SU-DHL-6 (cell line): ENCODE data around the gene PDZD4.

Experiments
- H2AFZ ChIP-seq: fragments of 200-600 bp; sonication (generic); 2 replicates; pipeline ENCODE4 v1.6.1; 2014; ENCODE audit warnings: low read depth, mild to moderate bottlenecking, moderate library complexity, mixed read lengths, antibody characterized with exemption, low read length; ENCODE audit not compliant: severe bottlenecking
- H3F3A ChIP-seq: fragments of 200-600 bp; shearing (Covaris generic); 2 replicates; pipeline ENCODE4 v1.6.0; 2016; ENCODE audit warnings: antibody characterized with exemption, mild to moderate bottlenecking; ENCODE audit not compliant: insufficient read depth
- H3K27ac ChIP-seq: fragments of 200-600 bp; sonication (generic); 2 replicates; pipeline ENCODE4 v1.5.1; 2016; ENCODE audit warnings: low read depth, mild to moderate bottlenecking, low read length, moderate library complexity, mixed read lengths
- H3K27me3 ChIP-seq: fragments of 200-600 bp; sonication (generic), shearing (Covaris generic); 2 replicates; pipeline ENCODE4 v1.6.0; 2014; ENCODE audit warnings: mild to moderate bottlenecking, low read length
- H3K36me3 ChIP-seq: fragments of 200-600 bp; sonication (generic); 2 replicates; pipeline ENCODE4 v1.6.1; 2014; ENCODE audit warnings: mild to moderate bottlenecking, low read length, mixed read lengths
- H3K4me2 ChIP-seq: fragments of 300-600, 200-600 bp; shearing (Covaris generic), sonication (generic); 2 replicates; pipeline ENCODE4 v1.6.0; 2014; ENCODE audit warnings: low read length, low read depth, mild to moderate bottlenecking; ENCODE audit not compliant: poor library complexity, severe bottlenecking
- H3K4me3 ChIP-seq: fragments of 200-600 bp; sonication (generic); 2 replicates; pipeline ENCODE4 v1.5.1; 2014; ENCODE audit warnings: antibody characterized with exemption, low read length, mild to moderate bottlenecking, mixed read lengths; ENCODE audit not compliant: insufficient read depth, poor library complexity, severe bottlenecking
- H3K79me2 ChIP-seq: fragments of 200-600 bp; sonication (generic); 2 replicates; pipeline ENCODE4 v1.6.1; 2014; ENCODE audit warnings: mild to moderate bottlenecking, low read length, moderate library complexity; ENCODE audit not compliant: insufficient read depth
- H3K9ac ChIP-seq: fragments of 200-600 bp; sonication (generic); 2 replicates; pipeline ENCODE4 v1.7.0; 2014; ENCODE audit warnings: mild to moderate bottlenecking, low read length
- H3K9me2 ChIP-seq: fragments of 200-600 bp; sonication (generic); replicated peaks from 2 replicates; pipeline ENCODE4 v1.6.1; 2014; ENCODE audit warnings: low read length; ENCODE audit not compliant: insufficient read depth
- H3K9me3 ChIP-seq: fragments of 200-600 bp; sonication (generic); 2 replicates; pipeline ENCODE4 v1.6.1; 2014; ENCODE audit warnings: low read length, mixed read lengths; ENCODE audit not compliant: insufficient read depth
- H4K20me1 ChIP-seq: fragments of 200-600 bp; sonication (generic); 2 replicates; pipeline ENCODE4 v1.6.1; 2014; ENCODE audit warnings: low read depth, mild to moderate bottlenecking, antibody characterized with exemption, low read length, moderate library complexity, mixed read lengths
- CTCF ChIP-seq: fragments of 200-600 bp; sonication (generic); IDR thresholded peaks from one replicate; pipeline ENCODE4 v1.5.1; 2017; ENCODE audit warnings: antibody characterized with exemption, mild to moderate bottlenecking, low read length, moderate library complexity; ENCODE audit not compliant: insufficient read depth, poor library complexity, severe bottlenecking
- EZH2phosphoT487 ChIP-seq: fragments of 200-600 bp; sonication (generic), shearing (Covaris generic); conservative IDR thresholded peaks from 2 replicates; pipeline ENCODE4 v1.6.1; 2018; ENCODE audit warnings: mild to moderate bottlenecking, antibody characterized with exemption, low read length, moderate library complexity, mixed read lengths

Gene PDZD4

DNA sequence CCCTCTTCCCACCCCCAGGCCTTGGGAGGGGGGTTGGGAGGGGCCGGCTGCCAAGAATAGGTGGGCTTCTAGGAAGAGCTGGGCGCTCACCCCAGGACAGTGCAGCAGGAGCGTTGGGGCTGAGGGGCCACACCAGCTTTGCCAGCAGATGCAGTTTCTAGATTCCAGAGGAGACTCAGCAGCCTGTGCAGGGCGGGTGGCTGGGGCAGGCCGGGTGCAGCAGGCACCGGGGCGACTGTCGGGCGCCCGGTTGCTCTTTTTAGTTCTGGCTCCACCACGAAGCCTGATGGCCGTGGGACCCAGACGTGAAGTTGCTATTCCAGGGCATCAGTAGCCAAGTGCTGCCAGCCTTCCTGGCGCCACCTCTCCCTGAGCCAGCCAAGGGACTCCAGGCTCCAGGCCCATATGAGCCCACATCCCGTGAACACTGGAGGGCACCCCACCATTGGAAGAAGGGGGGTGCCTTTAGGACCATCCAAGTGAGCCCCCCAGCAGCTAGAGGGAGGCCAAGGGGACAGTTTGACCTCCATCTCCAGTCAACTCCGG, 30.1 kb downstream of the PDZD4 start:
- H3K36me3 ChIP-seq: no peaks in the 10 kb centered on the region
- H4K20me1 ChIP-seq: no peaks in the 10 kb centered on the region
- H2AFZ ChIP-seq: no peak overlapping the region

GRCh38 chrX:153799326-153799725, 31.0 kb downstream of the PDZD4 start:
- no peak overlapping the region for H3K27ac ChIP-seq
- no peak for TF ChIP-seq EZH2phosphoT487
- TF ChIP-seq CTCF: no peak
- H3K36me3 ChIP-seq: no peaks in the 10 kb centered on the region

More for the DNA sequence above, 30.1 kb downstream of the PDZD4 start:
- TF ChIP-seq EZH2phosphoT487 (no peak), CTCF (no peak)
- H3K4me3 ChIP-seq: no peak overlapping the region
- H3K27me3 ChIP-seq: no peaks in the 10 kb centered on the region
- H3K9me2 ChIP-seq: no peaks in the 10 kb centered on the region
- H3K9me3 ChIP-seq: no peaks in the 10 kb centered on the region
- H3F3A ChIP-seq: no peaks in the 10 kb centered on the region
- H3K9ac ChIP-seq: no peak overlapping the region
- no peak overlapping the region for H3K27ac ChIP-seq
- peaks cover 4% of the 10 kb centered on the region for H3K79me2 ChIP-seq
- no peak overlapping the region for H3K4me2 ChIP-seq

GRCh38 chrX:153797415-153798015, 32.8 kb downstream of the PDZD4 start:
- TF ChIP-seq CTCF (no peak), EZH2phosphoT487 (no peak)
- Histone ChIP-seq H3K27ac (no peak overlapping the region), H3K27me3 (no peaks in the 10 kb centered on the region), H3K9me3 (no peaks in the 10 kb centered on the region), H3F3A (no peaks in the 10 kb centered on the region), H3K36me3 (no peaks in the 10 kb centered on the region), H4K20me1 (no peaks in the 10 kb centered on the region), H3K4me2 (no peak overlapping the region), H3K9me2 (no peaks in the 10 kb centered on the region), H2AFZ (no peak overlapping the region), H3K9ac (no peak overlapping the region), H3K79me2 (peaks cover 26% of the 10 kb centered on the region), H3K4me3 (no peak overlapping the region)

More at GRCh38 chrX:153799326-153799725, 31.0 kb downstream of the PDZD4 start:
- H2AFZ ChIP-seq: no peak overlapping the region
- no peak overlapping the region for H3K4me3 ChIP-seq
- H3K4me2 ChIP-seq: no peak overlapping the region
- H3K9ac ChIP-seq: no peak overlapping the region
- no peaks in the 10 kb centered on the region for H3F3A ChIP-seq
- H3K9me2 ChIP-seq: no peaks in the 10 kb centered on the region
- H3K27me3 ChIP-seq: no peaks in the 10 kb centered on the region
- H3K9me3 ChIP-seq: no peaks in the 10 kb centered on the region
- no peaks in the 10 kb centered on the region for H4K20me1 ChIP-seq
- H3K79me2 ChIP-seq: peaks cover 12% of the 10 kb centered on the region
